NB4 (cell line): ENCODE measurements around the gene PPME1.

Experiments used
- CTCF ChIP-seq: IDR thresholded peaks from one replicate; pipeline ENCODE4 v1.5.1; 2012; ENCODE audit warnings: low read depth, low read length
- MYC ChIP-seq: IDR thresholded peaks from 2 replicates; pipeline ENCODE4 v1.6.1; 2011; ENCODE audit warnings: low read depth, low read length
- POLR2A ChIP-seq: IDR thresholded peaks from 2 replicates; pipeline ENCODE4 v1.6.1; 2011; ENCODE audit warnings: mild to moderate bottlenecking; ENCODE audit not compliant: insufficient read length; ENCODE audit errors: extremely low read depth
- TF ChIP-seq, protein P1 (sequence below): IDR thresholded peaks from 2 replicates; pipeline ENCODE4 v1.6.1; 2011; ENCODE audit warnings: low read depth, low read length

DNA sequence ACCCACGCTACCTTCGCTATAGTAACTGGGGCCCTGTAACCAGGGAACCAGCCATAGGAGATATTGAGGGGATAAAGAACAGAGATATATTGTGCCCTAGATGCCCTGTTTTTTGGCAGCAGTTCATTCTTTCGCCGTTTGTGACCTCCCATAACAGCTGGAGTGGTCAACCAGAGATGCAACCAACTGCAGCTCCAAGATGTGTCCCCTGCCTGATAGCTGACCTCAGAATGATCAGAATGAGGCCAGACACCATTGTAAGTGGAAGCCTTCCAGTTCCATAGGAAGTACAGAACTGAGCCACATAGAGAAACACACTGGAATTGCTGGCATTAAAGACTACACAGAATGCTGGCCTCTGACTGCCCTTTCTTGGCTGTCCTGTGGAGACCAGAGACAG lies 101.2 kb downstream of the PPME1 start:
- TF ChIP-seq CTCF (no peak), POLR2A (no peak), MYC (no peak)
- TF ChIP-seq, protein P1, sequence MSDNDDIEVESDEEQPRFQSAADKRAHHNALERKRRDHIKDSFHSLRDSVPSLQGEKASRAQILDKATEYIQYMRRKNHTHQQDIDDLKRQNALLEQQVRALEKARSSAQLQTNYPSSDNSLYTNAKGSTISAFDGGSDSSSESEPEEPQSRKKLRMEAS: no peak
